Raji (cell line): ENCODE results near the gene HYOU1.
A peak's percentile ranks its signal among the peaks of the same experiment; 100 is the strongest.

Source experiments
- POLR2A ChIP-seq: IDR thresholded peaks from 2 replicates; pipeline ENCODE4 v1.6.1; 2011; ENCODE audit warnings: low read depth, low read length, control low read depth; ENCODE audit not compliant: insufficient read depth

The HYOU1 gene

GRCh38 chr11:119016216-119017009 is 40.6 kb downstream of the HYOU1 start:
- TF ChIP-seq POLR2A = 0 out of 2 replicates have a peak, but pooled peaks have one; percentile 9

- no peak for TF ChIP-seq POLR2A
Measured at GRCh38 chr11:119015054-119015611, 41.9 kb downstream of the HYOU1 start.

GRCh38 chr11:119014209-119014924 is 42.6 kb downstream of the HYOU1 start:
- TF ChIP-seq POLR2A = no peak

GRCh38 chr11:119012629-119013170 is 44.3 kb downstream of the HYOU1 start:
- TF ChIP-seq POLR2A = no peak

GRCh38 chr11:119011476-119012053 is 45.4 kb downstream of the HYOU1 start:
- TF ChIP-seq POLR2A = no peak

GRCh38 chr11:119006656-119007055 is 50.3 kb downstream of the HYOU1 start:
- TF ChIP-seq POLR2A = no peak

- TF ChIP-seq POLR2A = no peak
Measured at GRCh38 chr11:119000906-119001305, 56.1 kb downstream of the HYOU1 start.

GRCh38 chr11:118998822-118999221 is 58.2 kb downstream of the HYOU1 start:
- TF ChIP-seq POLR2A = no peak

GRCh38 chr11:118998388-118998717 is 58.7 kb downstream of the HYOU1 start:
- no peak for TF ChIP-seq POLR2A

- TF ChIP-seq POLR2A = peak; percentile 100
Measured at GRCh38 chr11:118997627-118998387, 59.2 kb downstream of the HYOU1 start, which contains the start of gene CENATAC. CENATAC (plus strand) TSS chr11:118998138; CDS start chr11:118998198, 60 bp downstream.

- TF ChIP-seq POLR2A = no peak
Measured at GRCh38 chr11:118996926-118997626, 59.9 kb downstream of the HYOU1 start.
